GM18517 (cell line): ENCODE results near the gene LSM14B.

ENCODE experiments used
- ATAC-seq: cut with Tn5 transposase; IDR thresholded peaks from one replicate; pipeline ENCODE4 v1.9.1; 2021; ENCODE audit warnings: mild to moderate bottlenecking, moderate library complexity; ENCODE audit not compliant: unreplicated experiment

Gene LSM14B

GRCh38 chr20:62131560-62132320 is 9.5 kb downstream of the LSM14B start:
- ATAC-seq, result no peak

- no peak for ATAC-seq
These were observed 10.1 kb downstream of the LSM14B start for GRCh38 chr20:62132421-62132820.

- ATAC-seq, result no peak
These were observed 11.0 kb downstream of the LSM14B start for GRCh38 chr20:62133051-62133845.

- no peak for ATAC-seq
These were observed 11.6 kb downstream of the LSM14B start for GRCh38 chr20:62133864-62134263.

DNA sequence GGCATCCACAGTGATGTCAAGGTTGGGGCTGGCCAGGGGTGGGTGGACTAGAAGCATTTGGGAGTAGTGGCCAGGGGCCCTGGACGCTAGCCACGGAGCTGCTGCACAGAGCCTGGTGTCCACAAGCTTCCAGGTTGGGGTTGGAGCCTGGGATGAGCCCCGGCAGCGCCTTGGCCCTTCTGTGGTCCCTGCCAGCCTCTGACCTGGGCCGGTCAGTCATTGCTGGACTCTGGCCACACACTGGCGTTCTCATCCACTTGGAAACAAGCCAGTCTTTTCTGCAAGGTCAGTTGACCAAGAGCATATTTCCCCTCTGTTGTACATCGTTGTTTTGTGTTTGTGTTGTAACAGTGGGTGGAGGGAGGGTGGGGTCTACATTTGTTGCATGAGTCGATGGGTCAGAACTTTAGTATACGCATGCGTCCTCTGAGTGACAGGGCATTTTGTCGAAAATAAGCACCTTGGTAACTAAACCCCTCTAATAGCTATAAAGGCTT is 12.5 kb downstream of the LSM14B start:
- ATAC-seq, result no peak

GRCh38 chr20:62135573-62136266 is 13.4 kb downstream of the LSM14B start:
- no peak for ATAC-seq

- ATAC-seq, result no peak
These were observed 14.2 kb downstream of the LSM14B start for GRCh38 chr20:62136283-62137091.

GRCh38 chr20:62137092-62137384 is 14.8 kb downstream of the LSM14B start:
- ATAC-seq, result no peak

- ATAC-seq, result no peak
These were observed 15.4 kb downstream of the LSM14B start for GRCh38 chr20:62137478-62138203.

DNA sequence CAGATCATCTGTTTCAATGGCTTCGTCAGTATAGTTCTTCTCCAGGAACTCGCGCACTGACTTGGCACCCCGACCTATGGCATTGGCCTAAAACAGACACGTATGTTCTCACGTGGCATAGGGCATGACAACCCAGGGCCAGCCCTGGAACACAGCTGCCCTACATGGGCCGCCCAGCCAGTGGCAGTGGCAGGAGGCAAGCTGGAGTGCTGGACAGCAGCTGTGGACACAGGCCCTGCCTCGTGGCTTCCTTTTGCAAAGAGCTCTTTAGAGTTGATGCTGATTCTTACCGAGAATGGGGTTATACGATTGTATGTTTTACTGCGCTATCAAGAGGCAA is 15.9 kb downstream of the LSM14B start:
- no peak for ATAC-seq

DNA sequence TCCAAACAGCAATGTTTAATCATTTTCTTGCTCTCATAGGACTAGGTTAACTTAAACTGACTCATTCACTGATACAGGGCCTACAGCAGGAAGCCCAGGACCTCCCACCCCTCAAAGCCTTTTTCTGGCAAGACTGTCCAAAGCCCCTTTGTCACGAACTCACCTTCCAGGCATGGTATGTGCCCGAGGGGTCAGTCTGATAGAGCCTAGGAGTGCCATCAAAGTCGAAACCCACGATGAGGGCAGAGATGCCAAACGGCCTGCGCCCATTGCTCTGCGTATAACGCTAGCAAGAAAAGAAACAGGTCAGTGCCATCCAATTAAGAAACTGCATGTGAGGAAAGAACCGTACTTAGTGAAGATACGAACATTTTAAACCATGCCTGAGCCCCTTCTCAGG is 16.6 kb downstream of the LSM14B start:
- ATAC-seq, result no peak

- ATAC-seq, result no peak
These were observed 17.4 kb downstream of the LSM14B start for GRCh38 chr20:62139636-62140035.

GRCh38 chr20:62141043-62141396 is 18.7 kb downstream of the LSM14B start:
- no peak for ATAC-seq

DNA sequence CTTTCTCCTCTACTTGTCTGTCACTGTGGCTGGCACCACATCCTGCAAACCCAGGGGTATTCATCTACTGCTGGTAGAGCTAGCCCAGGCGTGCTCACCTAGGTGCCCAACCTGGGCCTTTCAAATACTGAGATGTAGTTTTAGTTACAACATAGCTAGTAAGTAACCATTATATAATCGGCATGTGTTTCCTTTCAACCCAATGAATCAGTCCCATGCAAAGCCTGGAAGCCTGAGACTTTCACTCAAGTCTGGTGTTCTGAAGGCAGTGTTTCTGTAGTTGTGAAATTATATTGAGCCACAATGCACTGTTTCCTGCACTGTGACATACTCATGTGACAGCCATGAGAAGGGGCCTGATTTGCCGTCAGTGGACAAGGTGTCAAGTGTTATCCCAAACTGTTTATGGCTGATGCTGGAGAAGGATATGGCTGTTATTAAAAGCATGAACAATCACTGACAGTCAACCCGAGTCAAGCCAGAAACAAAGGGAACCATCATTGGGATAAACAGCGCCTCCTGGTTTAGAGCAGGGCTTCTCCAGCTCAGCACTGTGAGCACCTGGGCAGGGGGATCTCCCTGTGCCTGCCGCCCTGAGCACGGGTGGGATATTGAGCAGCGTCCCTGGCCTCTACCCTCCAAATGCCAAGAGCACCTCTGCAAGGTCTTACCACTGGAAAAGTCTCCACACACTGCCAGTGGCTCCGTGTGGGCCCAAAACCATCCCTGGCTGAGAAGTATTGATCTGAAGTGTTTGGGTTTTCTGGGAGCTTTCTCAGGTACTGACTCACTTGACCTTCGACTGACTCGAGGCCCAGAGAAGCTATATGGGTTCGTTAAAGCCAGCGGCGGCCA is 19.3 kb downstream of the LSM14B start:
- ATAC-seq, result no peak

DNA sequence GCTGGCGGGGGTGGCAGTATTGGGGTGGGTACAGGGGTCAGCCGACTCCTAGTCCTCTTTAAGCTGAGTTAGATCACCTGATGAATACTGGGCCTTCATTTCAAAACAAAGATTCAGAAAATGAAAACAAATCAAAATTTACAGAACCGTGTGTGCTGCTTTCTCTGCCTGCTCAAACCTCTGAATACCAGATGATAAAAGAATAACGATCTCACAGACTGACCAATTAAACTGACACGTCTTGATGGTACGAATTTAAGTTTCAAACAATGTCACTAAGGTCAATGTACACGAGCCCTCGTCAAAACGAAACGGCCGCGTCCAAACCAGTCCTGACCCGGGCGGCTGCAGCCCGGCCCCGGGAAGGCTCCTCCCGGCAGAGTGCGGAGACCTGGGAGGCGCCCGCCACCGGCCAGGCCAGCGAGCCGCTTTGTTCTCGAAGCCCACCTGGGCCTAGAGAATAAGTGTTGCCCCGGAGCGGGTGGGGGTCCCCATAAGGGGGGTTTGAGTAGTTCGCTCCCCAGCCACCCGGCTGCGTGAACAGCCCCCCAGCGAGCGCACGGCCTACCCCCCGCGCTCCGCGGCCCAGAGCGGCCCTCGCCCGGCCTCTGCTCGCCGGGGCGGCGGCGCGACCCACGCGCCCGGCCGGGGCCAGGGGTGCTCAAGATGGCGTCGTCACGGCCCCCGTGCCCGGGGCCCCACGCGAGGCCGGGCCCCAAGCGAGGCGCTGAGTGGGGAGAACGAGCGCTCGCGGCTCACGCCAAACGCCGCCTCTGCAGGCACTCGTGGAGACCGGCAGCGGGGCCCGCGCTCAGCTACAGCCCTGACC is 20.2 kb downstream of the LSM14B start:
- peak; percentile 30 for ATAC-seq

DNA sequence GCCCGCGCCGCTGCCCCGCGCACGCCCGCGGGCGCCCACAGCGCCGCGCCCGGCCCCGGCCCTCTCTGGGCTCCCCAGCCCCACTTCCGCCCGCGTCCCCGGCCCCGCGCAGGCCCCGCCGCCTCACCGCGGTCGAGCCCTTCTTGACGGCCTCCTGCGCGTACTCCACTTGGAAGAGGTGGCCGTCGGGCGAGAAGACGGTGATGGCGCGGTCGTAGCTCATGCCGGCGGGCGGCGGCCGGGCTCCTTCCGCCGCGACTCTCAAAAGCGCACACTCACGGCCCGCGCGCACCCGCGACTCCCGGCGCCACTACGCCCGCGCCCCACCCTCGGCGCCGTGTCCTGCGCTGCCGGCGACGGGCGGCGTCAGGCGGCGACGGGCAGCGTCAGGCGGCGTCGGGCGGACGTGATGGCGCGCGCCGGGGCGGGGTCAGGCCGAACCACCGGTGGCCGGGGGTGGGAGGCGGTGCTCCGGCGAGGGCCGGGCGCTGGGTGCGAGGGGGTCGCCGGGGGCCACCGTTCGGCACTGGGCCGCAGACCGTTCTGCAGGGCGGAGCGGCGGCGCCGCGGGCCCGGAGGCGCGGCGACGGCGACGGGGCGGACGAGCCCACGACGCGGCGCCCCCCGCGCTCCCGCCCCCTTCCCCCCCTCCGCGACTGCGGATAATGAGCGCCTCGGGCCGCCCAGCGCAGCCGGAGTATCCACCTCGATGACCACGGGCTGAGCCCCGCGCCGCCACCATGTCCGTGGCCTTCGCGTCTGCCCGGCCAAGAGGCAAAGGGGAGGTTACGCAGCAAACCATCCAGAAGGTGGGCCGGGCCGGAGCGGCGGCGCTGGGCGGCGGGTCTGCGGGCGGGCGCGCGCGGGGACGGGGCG is 21.0 kb downstream of the LSM14B start, which contains the start of the genes PSMA7 and SS18L1:
TSS of gene PSMA7 (minus strand) at position 314 of the 876 bp plus-strand sequence. CDS start at position 223, 91 bp downstream.
TSS of gene SS18L1 (plus strand) at position 689 of the 876 bp plus-strand sequence. CDS start at position 741, 52 bp downstream.
- ATAC-seq, result peak; percentile 58
